ENCODE measurements around the gene NUAK1.

Gene NUAK1

DNA sequence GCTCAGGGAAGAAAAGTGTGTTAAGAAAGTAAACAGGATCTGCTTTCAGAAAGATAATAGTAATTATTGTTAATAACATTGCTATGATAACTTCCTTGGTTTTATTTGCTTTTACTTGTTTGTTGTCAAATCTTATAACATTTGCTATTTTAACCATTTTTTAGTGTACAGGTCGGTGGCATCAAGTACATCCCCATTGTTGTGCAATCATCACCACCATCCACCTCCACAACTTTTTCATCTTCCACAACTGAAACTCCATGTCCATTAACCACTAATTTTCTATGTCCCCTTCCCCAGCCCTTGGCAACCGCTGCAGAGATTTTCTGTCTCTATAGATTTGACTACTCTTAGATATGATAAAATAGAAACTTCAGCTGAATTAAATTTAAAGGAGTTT, 22.7 kb upstream of the NUAK1 start:
- no peak for TF ChIP-seq GATA3 (IDR thresholded peaks at IDR 0.05; ENCODE audit: low read depth, low read length)
- no peak for TF ChIP-seq GATA2 (IDR thresholded peaks at IDR 0.05; ENCODE audit: low read depth, low read length)

DNA sequence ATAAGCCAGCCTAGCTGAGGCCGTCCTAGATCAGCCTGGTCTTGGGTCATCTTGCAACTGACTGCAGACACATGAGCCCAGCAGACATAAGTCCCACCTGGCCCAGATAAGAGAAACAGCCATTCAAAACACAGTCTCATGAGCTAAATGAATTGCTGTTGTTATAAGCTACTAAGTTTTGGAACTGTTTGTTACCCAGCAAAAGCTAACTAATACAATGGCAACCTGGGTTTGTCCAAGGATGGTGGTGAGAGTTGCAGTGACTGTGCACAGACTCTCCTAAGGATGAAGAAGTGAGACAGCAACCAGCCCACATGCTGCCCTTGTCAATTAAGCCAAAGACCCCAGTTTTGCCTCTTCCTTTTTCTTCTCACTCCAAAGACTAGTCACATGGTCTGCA, 22.2 kb upstream of the NUAK1 start:
- TF ChIP-seq GATA3 (IDR thresholded peaks at IDR 0.05; ENCODE audit: low read depth, low read length) (no peak), GATA2 (IDR thresholded peaks at IDR 0.05; ENCODE audit: low read depth, low read length) (no peak)

- TF ChIP-seq GATA3 (IDR thresholded peaks at IDR 0.05; ENCODE audit: low read depth, low read length) (no peak), GATA2 (IDR thresholded peaks at IDR 0.05; ENCODE audit: low read depth, low read length) (no peak)
Observed at GRCh38 chr12:106157802-106158201, 19.0 kb upstream of the NUAK1 start.

DNA sequence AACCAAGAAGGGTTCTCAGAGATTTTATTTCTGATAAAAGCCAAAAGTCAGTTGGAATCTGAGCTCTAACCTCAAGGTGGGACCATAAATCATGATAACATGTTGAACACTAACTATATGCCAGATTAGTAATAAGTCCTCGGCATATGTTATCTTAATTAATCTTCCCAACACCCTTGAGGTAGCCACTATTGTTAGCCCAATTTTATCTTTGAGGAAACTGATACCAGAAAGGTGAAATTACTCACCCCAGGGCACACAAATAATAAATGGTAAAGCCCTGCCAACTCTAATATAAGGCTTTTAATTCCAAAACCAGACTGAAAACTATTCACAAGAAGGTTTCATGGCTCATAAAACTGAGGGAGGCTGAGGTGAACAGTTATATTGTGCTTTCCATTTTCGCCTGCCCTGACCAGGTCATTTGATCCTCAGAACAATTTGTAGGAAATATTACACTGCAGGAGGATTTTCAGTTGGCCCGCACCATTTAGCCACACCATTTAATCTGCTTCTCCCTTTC, 16.1 kb upstream of the NUAK1 start:
- no peak for TF ChIP-seq GATA2 (IDR thresholded peaks at IDR 0.05; ENCODE audit: low read depth, low read length)
- TF ChIP-seq GATA3 (IDR thresholded peaks at IDR 0.05; ENCODE audit: low read depth, low read length) = no peak

DNA sequence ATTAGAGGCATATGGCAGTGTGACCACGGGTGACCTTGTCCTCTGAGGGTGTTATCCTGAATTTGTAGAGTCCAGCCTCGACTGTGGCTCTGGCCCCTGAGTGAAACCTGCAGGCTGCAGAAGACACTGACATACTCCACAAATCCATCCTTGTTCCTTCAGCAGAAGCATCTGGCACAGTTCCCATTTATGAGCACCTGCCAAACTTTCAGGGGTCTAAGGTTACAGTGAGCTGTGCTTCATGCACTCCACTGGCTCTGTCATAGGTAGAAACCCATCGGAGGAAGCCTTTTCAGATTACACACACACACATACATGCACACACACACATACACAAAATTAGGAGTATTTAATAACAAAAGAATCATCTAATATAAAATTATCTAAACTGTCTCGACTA, 13.6 kb upstream of the NUAK1 start:
- TF ChIP-seq GATA2 (IDR thresholded peaks at IDR 0.05; ENCODE audit: low read depth, low read length) (no peak), GATA3 (IDR thresholded peaks at IDR 0.05; ENCODE audit: low read depth, low read length) (no peak)

DNA sequence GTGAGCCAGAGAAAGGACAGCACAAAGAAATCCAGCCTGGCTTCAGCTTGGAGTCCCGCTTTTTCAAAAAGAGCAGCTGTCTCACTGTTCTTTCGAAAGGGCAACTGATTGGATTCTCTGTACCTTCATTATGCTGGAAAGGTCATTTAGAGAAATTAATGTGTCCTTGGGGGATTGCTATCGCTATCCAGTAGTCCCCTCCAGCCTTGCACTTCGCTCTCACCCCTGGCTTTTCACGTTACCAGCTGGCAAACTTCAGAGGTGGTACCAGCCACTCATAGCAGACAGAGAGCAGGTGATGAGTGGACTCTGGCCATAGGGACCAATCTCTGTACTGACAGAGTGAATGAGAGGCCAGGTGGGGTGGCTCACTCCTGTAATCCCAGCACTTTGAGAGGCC, 11.8 kb upstream of the NUAK1 start:
- TF ChIP-seq GATA2 (IDR thresholded peaks at IDR 0.05; ENCODE audit: low read depth, low read length) = no peak
- no peak for TF ChIP-seq GATA3 (IDR thresholded peaks at IDR 0.05; ENCODE audit: low read depth, low read length)

GRCh38 chr12:106149096-106149784, 10.5 kb upstream of the NUAK1 start:
- TF ChIP-seq GATA2 (IDR thresholded peaks at IDR 0.05; ENCODE audit: low read depth, low read length) = no peak
- TF ChIP-seq GATA3 (IDR thresholded peaks at IDR 0.05; ENCODE audit: low read depth, low read length) = no peak

GRCh38 chr12:106147956-106148355, 9.2 kb upstream of the NUAK1 start:
- TF ChIP-seq GATA2 (IDR thresholded peaks at IDR 0.05; ENCODE audit: low read depth, low read length) (no peak), GATA3 (IDR thresholded peaks at IDR 0.05; ENCODE audit: low read depth, low read length) (no peak)

GRCh38 chr12:106146987-106147386, 8.2 kb upstream of the NUAK1 start:
- TF ChIP-seq GATA2 (IDR thresholded peaks at IDR 0.05; ENCODE audit: low read depth, low read length) (no peak), GATA3 (IDR thresholded peaks at IDR 0.05; ENCODE audit: low read depth, low read length) (no peak)

GRCh38 chr12:106145539-106146447, 7.0 kb upstream of the NUAK1 start:
- no peak for TF ChIP-seq GATA3 (IDR thresholded peaks at IDR 0.05; ENCODE audit: low read depth, low read length)
- TF ChIP-seq GATA2 (IDR thresholded peaks at IDR 0.05; ENCODE audit: low read depth, low read length) = no peak

DNA sequence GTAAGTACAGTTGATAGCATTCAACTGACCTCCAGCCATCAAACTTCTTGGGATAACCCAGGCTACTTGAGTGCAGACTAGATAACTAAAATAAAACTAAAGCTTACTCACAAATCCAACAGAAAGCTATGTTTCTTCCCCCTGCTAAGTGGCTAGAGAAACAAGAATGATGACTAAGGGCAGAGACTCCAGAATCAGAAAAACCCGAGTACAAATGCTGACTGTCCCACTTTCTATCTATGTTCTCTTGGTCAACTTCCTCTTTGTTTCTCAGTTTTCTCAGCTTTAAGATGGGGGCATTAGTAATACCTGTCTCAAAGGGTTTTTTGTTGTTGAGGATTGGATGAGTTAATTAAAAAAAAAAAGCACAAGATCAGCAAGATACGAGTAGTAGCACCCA, 6.1 kb upstream of the NUAK1 start:
- no peak for TF ChIP-seq GATA3 (IDR thresholded peaks at IDR 0.05; ENCODE audit: low read depth, low read length)
- TF ChIP-seq GATA2 (IDR thresholded peaks at IDR 0.05; ENCODE audit: low read depth, low read length) = no peak

GRCh38 chr12:106142591-106143261, 4.0 kb upstream of the NUAK1 start:
- TF ChIP-seq GATA2 (IDR thresholded peaks at IDR 0.05; ENCODE audit: low read depth, low read length) (no peak), GATA3 (IDR thresholded peaks at IDR 0.05; ENCODE audit: low read depth, low read length) (no peak)

DNA sequence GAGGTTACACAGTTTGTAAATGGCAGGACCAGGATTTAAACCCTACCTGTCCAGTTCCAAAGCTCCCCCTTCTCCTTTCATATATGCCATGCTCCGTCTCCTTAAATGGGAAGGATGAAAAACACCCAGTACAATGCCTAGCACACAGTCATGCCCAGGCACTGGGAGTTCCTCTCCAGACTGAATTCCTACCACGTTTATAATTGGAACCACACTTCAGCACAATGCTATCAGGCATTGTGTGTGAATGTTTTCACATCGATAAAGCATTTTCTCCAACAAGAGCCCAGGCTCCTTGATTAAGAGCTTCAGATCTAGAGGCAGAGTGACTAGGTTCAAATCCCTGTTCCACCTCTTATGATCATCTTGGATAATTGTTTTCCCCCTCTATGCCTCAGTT, 2.7 kb upstream of the NUAK1 start:
- TF ChIP-seq GATA2 (IDR thresholded peaks at IDR 0.05; ENCODE audit: low read depth, low read length) (no peak), GATA3 (IDR thresholded peaks at IDR 0.05; ENCODE audit: low read depth, low read length) (no peak)

- TF ChIP-seq GATA3 (IDR thresholded peaks at IDR 0.05; ENCODE audit: low read depth, low read length) = no peak
- no peak for TF ChIP-seq GATA2 (IDR thresholded peaks at IDR 0.05; ENCODE audit: low read depth, low read length)
Observed at GRCh38 chr12:106141003-106141402, 2.2 kb upstream of the NUAK1 start.
